HL-60 (cell line): ENCODE measurements around the gene CCDC120.

Source experiments
- GABPA ChIP-seq: IDR thresholded peaks from 2 replicates; pipeline ENCODE4 v1.6.1; 2012; ENCODE audit warnings: low read depth
- POLR2AphosphoS5 ChIP-seq: IDR thresholded peaks from 2 replicates; pipeline ENCODE4 v1.6.1; 2012; ENCODE audit warnings: low read depth
- SPI1 ChIP-seq: IDR thresholded peaks from 2 replicates; pipeline ENCODE4 v1.6.1; 2012; ENCODE audit warnings: low read depth, mild to moderate bottlenecking, borderline replicate concordance
- TF ChIP-seq, protein P1 (sequence below): IDR thresholded peaks from one replicate; pipeline ENCODE4 v1.5.1; 2011; ENCODE audit warnings: low read length, control low read depth, inconsistent platforms; ENCODE audit not compliant: insufficient read depth
- TF ChIP-seq, protein P2 (sequence below): IDR thresholded peaks from 2 replicates; pipeline ENCODE4 v1.6.1; 2012; ENCODE audit warnings: low read depth; ENCODE audit not compliant: insufficient replicate concordance

DNA sequence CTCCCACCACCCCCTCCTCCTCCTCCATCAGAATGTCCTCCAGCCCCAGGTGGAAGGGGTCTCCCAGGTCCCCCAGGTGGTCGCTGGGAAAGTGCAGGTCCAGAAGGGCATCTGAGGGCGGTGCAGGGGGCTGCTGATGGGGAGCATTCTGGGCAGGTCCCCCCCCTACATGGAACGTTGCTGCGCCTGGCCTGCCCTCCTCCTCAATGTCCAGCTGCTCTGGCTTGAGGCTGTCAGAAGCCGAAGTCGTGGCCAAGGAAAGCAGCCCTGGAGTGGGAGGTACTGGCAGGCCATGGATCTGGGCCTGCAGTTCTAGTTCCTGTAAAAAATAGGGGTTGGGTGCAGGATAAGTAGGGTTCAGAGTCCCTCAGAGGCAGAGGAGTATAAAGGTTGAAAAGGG is 28.5 kb upstream of the CCDC120 start:
- no peak for TF ChIP-seq POLR2AphosphoS5
- TF ChIP-seq, protein P1, sequence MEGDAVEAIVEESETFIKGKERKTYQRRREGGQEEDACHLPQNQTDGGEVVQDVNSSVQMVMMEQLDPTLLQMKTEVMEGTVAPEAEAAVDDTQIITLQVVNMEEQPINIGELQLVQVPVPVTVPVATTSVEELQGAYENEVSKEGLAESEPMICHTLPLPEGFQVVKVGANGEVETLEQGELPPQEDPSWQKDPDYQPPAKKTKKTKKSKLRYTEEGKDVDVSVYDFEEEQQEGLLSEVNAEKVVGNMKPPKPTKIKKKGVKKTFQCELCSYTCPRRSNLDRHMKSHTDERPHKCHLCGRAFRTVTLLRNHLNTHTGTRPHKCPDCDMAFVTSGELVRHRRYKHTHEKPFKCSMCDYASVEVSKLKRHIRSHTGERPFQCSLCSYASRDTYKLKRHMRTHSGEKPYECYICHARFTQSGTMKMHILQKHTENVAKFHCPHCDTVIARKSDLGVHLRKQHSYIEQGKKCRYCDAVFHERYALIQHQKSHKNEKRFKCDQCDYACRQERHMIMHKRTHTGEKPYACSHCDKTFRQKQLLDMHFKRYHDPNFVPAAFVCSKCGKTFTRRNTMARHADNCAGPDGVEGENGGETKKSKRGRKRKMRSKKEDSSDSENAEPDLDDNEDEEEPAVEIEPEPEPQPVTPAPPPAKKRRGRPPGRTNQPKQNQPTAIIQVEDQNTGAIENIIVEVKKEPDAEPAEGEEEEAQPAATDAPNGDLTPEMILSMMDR: no peak
- TF ChIP-seq SPI1: no peak
- TF ChIP-seq GABPA: no peak
- TF ChIP-seq, protein P2, sequence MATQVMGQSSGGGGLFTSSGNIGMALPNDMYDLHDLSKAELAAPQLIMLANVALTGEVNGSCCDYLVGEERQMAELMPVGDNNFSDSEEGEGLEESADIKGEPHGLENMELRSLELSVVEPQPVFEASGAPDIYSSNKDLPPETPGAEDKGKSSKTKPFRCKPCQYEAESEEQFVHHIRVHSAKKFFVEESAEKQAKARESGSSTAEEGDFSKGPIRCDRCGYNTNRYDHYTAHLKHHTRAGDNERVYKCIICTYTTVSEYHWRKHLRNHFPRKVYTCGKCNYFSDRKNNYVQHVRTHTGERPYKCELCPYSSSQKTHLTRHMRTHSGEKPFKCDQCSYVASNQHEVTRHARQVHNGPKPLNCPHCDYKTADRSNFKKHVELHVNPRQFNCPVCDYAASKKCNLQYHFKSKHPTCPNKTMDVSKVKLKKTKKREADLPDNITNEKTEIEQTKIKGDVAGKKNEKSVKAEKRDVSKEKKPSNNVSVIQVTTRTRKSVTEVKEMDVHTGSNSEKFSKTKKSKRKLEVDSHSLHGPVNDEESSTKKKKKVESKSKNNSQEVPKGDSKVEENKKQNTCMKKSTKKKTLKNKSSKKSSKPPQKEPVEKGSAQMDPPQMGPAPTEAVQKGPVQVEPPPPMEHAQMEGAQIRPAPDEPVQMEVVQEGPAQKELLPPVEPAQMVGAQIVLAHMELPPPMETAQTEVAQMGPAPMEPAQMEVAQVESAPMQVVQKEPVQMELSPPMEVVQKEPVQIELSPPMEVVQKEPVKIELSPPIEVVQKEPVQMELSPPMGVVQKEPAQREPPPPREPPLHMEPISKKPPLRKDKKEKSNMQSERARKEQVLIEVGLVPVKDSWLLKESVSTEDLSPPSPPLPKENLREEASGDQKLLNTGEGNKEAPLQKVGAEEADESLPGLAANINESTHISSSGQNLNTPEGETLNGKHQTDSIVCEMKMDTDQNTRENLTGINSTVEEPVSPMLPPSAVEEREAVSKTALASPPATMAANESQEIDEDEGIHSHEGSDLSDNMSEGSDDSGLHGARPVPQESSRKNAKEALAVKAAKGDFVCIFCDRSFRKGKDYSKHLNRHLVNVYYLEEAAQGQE: no peak
